Hematopoietic multipotent progenitor cell treated with erythropoietin and hydrocortisone succinate and interleukin-3 and kit ligand, for 8 days (in vitro differentiated cells): ENCODE results near the gene LYPD3.
"Not testable (repeated sequence)": the region's sequence is repeated elsewhere in the genome, so short reads cannot be mapped to it uniquely, and the experiment has no call there.

Experiments
- DNase-seq: peaks from one replicate; pipeline ENCODE4 v3.0.0-alpha.2; 2015

Gene LYPD3

DNA sequence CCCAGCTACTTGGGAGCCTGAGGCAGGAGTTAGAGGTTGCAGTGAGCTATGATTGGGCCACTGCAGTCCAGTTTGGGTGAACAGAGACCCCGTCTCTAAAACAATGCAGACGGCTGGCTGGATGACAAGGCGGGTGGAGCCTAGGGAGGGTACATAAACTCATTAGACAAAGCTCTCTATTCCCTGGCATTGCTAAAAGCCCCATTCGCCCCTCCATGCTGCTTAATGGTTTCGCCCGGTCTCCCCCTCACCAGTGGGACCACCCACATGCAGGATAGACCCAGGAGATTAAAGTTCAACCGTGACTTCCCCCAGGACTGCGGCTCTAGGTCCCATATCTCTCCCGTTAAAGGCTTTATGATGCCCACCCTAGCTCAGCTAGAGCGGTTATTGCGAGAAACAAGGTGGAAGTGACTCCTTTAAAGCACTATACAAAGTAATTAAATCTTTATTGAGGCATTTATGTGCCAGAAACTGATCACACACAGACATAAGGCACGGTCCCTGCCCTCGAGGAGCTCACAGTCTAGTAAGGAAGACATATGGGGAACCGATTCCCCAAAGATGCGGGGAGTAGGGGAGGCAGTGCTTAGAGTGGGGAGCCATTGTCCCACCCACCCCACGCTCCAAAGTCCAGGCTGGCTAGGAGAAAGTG is 4.9 kb downstream of the LYPD3 start:
- no peak for DNase-seq

DNA sequence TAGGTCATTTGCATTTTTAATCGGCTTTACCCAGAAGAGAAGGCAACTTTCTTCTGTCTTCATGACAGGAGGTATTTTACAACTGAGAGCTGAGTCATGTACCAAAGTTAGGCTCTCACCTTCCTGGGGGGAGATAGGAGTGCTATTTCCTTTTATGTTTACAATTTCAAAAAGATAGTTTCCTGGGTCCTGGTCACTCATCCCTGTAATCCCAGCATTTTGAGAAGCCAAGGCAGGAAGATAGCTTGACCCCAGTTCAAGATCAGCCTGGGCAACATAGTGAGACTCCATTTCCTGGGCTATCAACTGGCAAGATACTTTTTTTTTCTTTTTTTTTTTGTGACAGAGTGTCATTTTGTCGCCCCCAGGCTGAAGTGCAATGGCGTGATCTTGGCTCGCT is 7.6 kb downstream of the LYPD3 start:
- no peak for DNase-seq

DNA sequence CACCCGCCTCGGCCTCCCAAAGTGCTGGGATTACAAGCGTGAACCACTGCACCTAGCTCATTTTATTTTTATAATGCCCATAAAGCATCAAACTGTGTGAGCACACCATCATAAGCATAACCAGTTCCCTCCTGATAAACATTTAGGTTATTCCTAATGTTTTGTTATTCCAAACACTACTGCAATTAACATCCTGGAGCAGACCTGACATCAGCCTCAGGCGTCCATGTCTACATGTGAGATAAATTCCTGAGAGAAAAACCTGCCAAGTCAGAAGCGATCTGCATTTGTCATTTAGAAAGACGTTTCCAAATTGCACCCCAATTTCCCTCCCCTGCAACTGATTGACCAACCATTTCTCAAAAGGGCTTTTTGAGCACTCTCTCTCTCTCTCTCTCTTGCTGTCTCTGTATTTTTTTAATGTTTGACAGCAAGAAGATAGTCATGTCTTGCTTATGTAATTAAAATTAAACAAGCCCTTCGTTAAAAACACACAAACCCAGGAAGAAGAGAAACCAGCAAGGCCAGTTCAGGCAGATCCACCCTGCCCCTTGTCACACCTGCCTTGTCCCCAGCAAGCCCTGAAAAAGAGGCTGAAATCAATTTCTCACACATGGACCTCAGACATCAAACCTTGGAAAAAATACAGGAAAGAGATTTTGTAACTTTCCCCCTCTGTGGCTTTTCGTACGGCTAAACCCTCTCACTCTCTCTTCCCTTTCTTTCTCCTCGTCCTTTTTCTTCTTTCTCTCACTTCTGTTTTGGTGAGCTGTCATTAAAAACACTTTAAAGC is 9.9 kb downstream of the LYPD3 start:
- no peak for DNase-seq

DNA sequence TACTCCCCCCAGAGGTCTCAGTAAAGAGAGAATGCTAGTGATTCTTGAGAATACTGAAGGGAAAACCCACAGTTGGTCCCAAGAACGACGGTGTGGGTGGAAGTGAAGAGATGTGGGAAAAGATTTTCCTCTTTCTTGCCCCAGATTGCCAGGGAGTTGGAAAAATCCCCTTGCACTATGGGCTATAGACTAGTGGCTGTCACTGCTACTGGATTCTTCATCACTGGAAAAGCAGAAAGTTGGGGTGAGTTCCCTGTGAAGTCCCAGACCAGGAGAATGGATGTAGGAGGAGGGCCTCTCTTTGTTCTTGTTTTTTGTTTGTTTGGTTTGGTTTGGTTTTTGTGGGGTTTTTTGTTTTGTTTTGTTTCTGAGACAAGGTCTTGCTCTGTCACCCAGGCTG is 11.4 kb downstream of the LYPD3 start:
- no peak for DNase-seq

DNA sequence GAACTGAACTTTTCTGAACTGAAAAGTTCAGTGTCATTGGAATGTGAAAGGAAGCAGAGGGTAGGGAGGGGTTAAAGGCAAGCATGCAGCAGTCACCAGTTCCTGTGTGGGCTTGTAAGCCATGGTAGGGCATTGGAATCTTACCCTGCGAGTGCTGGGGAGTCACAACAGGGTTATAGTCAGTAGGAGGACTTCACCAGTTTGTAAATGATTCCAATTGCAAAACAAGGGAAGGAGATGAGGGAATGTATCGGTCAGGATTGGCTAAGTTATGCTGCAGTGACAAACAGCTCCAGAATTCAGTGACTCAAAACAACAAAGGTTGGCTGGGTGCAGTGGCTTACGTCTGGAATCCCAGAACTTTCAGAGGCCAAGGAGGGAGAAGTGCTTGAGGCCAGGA is 12.8 kb downstream of the LYPD3 start:
- DNase-seq = no peak

DNA sequence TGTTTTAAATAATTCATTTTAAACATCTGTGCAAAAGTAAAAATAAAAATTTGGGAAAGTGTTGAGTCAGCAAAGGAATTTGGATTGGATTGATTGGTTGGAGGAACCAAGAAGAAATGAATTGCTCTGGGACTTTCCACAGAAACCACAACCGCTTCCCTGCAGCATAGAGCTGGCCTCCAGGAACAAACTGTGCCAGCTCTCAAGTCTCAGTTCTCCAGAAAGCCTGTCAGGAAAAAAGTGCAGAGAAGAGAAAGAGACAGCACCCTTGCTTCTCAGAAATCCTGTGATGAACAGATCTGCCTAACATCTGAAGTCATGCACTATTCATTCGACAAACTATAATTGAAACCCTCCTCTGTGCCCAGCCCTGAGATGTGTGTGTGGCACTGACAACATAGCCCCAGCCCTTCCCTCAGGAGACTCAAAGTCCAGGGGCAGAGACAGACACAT is 14.8 kb downstream of the LYPD3 start:
- no peak for DNase-seq

DNA sequence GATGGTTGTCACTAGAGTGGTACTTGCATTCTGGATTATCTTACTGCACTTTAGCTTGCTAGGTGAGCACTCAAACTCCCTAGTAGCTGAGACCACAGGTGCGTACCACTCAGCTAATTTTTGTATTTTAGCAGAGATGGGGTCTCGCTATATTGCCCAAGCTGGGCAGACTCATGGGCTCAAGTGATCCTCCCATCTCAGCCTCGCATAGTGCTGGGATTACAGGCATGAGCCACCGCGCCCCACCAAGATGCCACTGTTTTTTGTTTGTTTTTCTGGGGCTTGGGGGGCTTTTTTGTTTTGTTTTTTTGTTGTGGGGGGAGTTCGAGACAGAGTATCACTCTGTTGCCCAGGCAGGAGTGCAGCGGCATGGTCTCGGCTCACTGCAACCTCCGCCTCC is 17.8 kb downstream of the LYPD3 start:
- no peak for DNase-seq

DNA sequence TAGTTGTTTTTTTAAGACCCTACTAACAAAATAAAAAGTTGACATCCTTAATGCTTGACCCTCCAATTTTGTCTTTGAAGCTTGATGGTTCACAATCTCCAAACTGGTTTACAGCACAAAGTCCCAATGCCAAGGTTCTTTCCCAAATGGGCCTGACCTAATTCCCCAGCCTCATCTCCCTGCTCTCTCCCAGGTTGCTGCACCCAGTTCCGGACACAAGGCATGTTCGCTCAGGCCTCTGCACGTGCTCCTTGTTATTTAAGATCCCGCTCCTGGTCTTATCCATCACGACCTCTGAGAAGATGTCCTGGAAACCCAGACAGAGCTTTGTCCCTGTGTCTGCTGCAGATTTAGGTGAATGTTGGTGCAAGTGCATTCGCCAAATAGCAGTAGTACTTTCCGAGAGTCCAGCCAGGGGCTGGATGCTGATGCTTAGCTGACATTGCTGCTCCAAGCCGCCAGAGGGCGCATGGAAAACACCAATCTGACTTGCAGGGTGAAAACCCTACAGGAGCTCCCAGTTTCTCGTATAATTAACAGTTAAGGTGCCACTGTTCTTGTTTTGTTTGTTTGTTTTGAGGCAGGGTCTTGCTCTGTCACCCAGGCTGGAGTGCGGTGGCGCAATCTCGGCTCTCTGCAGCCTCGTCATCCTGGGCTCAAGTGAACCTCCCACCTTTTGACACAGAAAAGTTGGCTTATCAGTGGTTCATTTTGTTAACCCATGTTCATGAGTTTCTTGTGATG is 18.5 kb downstream of the LYPD3 start:
- peak; percentile 79 for DNase-seq

DNA sequence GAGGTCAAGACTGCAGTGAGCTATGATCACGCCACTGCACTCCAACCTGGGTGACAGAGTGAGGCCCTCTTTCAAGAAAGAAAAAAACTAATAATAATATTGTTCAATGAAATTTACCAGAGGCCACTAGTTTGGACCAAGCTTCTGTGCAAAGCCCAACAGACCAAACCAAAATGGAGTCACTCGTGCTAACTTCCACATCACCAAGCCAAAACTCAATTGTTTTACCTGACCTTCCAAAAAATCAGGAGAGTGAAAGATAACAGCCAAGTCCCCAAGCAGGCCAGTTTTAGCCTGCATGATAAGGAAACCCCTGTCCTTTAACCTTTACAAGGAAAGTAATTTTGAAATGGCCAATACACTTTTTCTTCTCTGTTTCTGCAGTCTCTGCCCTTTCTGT is 20.0 kb downstream of the LYPD3 start:
- no peak for DNase-seq

DNA sequence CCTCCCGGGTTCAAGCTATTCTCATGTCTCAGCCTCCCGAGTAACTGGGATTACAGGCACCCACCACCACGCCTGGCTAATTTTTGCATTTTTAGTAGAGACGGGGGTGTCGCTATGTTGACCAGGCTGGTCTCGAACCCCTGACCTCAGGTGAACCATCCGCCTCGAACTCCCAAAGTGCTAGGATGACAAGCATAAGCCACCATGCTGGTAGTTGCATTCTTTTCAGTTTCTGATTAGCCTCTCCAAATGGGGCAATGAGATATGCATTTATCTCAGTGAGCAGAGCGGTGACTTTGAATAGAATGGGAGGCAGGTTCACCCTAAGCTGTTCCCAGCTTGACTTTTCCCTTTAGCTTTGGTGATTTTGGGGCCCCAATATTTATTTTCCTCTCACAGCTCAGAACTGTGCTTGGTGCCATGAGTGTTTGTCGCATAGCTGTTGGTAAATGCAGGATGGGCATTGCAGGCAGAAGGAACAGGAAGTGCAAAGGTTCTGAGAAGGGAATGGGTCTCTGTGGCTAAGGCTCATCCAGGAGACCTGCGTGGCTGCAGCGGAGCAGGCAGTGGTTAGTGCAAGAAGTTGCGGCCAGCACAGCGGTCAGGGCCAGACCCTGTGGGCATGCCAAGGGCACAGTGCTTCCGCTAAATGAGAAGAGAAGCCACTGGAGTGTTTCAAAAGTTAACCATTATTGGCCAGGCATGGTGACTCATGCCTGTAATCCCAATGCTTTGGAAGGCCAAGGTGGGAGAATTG is 20.7 kb downstream of the LYPD3 start:
- peak; percentile 74 for DNase-seq

DNA sequence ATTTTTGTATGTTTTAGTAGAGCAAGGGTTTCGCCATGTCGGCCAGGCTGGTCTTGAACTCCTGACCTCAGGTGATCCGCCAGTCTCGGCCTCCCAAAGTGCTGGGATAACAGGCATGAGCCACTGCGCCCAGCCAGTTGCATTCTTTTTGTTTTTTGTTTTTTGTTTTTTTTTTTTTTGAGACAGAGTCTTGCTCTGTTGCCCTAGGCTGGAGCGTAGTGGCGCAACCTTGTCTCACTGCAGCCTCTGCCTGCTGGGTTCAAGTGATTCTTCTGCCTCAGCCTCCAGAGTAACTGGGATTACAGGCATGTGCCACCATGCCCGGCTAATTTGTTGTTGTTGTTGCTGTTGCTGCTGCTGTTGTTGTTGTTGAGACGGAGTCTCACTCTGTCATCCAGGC is 21.3 kb downstream of the LYPD3 start:
- DNase-seq = not testable (repeated sequence)

DNA sequence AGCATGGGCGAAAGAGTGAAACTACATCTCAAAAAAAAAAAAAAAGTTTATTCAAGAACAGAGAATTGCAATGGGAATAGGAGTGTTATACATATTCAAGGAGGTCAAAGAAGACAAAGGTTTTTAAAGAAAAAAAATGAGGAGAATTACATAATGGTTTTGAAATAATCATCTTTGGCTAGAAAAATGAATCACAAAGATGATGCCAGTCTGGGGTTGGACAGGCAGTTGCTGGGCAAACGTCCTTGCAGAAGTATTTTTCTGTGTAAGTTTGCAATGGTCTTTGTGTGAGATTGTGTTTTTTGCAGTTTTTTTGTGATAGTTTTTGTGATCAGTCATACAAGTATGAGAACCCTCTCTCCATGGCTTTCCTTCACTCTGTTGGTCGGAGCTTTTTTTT is 23.7 kb downstream of the LYPD3 start:
- DNase-seq = no peak

DNA sequence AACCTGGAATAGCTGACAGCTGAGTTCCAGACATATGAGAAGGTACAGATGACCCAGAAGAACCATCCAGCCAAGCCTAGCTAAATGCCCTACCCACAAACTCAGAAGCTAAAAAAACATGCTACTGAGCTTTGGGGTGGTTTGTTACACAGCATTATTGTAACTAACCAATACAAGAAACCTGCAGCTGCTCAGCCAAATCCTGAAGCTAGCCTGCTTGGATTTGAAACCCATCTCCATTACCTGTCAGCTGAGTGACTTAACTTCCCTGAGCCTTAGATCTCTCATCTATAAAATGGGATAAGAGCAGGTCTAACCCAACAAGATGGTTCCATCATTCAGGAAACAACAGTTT is 25.7 kb downstream of the LYPD3 start:
- no peak for DNase-seq

DNA sequence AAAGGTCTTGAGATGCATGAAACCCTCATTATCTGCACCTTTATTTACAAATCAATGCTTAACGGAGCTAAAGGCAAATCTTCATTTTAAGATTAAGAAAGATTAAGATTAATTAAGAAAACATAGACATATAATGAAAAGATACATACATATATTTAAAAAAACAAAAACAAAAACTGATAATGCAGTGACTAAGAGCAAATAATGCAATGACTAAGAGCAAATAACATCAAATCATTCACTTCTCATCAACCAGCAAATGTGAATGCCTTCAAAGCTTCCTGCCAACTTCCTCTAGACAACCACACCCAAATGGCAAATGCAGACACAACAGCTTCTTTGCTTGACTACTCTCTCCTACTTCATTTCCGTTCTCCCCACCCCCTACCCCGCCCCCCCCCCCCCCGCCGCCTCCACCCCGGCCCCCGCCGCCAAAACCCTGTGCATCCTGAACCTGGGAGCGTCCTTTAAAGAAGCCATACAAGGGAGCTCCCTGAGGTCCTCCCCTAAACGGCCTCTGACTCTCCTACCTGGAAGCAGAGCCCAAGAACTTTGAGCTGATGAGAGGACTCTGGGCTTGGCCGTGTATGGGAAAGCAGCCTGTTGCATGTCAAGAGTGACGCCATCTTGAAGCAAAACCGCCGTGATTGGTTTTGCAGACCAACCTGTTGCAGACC is 26.2 kb downstream of the LYPD3 start:
- DNase-seq = peak; percentile 39

DNA sequence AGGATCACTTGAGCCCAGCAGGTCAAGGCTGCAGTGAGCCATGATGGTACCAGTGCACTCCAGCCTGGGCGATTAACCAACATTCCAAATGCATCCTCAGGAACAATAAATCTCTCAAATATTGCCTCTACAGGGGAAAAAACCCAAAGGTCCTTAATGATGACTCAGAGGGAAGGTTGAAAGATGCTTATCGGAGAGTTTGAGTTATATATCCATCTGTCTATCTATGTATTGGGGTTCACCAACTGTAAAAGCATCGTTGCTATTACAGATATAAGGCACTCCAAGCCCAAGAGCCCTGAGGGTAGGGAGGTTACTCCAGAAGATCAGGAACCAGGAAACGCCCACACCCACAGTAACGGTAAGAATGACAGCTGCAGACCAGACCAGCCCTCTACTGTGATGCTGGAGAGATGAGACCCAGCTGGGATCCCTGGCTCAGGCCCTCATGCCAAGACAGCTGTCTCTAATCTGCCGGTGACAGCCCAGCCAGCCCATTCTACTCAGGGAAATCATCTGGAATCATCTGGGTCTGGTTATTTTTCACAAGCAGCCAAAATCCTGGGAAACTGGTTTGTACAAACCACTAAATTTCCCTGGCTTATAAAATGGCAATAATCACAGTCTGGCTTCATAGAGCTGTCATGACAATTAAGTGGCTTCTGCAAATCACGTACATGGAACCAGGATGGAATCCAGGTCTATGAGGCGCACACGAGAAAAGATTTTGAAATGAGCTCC is 26.9 kb downstream of the LYPD3 start:
- peak; percentile 51 for DNase-seq

DNA sequence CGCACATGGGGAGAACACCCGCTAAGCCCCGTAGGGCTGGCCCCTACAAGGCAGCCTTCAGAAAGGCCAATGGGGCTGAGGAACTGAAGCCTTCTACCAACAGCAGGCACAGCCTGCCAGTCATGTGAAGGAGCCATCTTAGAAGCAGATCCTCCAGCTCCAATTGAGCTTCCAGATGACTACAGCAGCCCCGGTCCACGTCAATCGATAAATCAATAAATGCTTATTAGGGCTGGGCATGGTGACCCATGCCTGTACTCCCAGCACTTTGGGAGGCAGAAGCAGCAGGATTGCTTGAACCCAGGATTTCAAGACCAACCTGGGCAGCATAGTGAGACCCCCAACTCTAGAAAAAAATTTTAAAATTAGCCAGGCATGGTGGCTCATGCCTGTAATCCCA is 27.7 kb downstream of the LYPD3 start:
- DNase-seq = no peak

DNA sequence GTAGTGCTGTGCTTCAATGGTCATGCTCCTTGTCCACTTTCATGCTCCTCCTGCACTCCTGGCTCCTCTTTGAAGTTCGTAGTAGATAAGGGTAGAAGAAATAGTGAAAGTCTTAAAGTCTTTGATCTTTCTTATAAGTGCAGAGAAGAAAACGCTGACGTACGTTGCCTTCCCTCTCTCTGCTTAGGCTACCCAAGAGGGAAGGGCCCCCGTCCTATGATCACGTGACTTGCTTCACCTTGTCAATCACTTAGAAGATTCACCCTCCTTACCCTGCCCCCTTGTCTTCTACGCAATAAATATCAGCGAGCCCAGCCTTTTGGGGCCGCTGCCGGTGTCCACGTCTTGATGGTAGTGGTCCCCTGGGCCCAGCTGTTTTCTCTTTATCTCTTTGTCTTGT is 28.1 kb downstream of the LYPD3 start:
- DNase-seq = not testable (repeated sequence)

DNA sequence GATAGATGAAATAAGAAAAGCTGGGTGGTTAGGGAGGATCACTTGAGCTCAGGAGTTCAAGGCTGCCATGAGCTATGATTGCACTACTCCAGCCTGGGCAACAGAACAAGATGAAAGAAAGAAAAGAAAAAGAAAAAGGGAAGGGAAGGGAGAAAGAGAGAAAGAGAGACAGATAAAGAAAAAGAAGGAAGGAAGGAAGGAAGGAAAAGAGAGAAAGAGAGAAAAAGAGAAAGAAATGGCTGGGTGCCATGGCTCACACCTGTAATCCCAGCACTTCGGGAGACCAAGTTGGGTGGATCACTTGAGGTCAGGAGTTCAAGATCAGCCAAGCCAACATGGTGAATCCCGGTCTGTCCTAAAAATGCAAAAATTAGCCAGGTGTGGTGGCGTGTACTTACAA is 29.6 kb downstream of the LYPD3 start:
- no peak for DNase-seq

DNA sequence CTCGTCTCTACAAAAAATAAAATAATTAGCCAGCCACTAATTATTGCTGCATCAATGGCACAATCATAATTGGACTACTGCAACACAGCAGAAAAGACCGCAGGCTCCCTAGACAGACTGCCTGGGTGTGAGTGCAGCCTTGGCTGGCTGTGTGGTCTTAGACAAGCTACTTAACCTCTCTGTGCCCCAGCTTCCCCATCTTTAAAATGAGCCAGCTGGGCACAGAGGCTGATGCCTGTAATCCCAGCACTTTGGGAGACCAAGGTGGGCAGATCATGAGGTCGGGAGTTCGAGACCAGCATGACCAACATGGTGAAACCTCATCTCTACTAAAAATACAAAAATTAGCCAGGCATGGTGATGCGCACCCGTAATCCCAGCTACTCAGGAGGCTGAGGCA is 31.7 kb downstream of the LYPD3 start:
- no peak for DNase-seq

DNA sequence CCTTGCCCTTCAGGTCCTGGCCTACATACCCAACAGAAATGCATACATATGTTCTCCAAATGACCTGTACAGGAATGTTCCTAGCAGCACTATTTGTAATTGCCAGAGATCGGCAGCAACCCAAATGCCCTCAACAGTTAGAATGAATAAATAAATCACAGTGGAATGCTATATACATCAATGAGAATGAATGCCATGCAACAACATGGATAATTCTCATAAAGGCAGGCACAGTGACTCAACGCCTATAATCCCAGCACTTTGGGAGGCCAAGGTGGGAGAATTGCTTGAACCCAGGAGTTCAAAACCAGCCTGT is 32.1 kb downstream of the LYPD3 start:
- no peak for DNase-seq

DNA sequence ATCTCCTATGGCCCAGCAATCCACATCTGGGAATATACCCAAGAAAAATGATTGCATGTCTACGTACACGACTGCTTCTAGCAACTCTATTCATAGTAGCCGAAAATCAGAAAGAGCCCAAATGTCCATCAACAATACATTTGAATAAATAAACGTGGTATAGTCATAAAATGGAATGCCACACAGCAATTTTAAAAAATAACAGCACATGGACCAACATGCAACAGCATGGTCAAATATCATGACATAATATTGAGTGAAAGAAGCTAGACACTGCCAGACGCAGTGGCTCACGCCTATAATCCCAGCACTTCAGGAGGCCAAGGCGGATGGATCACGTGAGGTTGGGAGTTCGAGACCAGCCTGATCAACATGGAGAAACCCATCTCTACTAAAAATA is 34.4 kb downstream of the LYPD3 start:
- no peak for DNase-seq

DNA sequence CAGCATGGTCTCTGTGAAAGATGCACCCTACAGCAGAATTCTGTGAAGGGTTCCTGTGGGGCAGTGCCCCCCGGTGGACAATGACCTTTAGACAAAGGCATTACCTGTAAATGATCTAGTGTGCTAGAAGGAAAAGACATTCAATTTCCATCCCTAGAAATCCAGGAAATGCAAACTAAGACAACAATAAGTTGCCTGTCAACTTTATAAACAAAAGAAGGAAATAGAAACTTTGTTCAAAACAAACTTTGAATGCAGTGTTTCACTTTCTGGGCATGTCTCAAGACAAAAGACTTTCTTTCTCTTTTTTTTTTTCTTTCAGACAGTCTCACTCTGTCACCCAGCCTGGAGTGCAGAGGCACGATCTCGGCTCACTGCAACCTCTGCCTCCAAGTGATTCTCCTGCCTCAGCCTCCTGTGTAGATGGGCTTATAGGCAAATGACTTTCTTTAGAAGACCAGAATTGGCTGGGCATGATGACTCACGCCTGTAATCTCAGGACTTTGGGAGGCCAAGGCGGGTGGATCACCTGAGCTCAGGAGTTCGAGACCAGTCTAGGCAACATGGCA is 35.2 kb downstream of the LYPD3 start:
- no peak for DNase-seq
